ENCODE measurements around the gene CTXND1. TPM values are rescaled to one million over a fixed set of nuclear protein-coding genes. Genes with fewer than 3 reads are reported as not detected.

Gene CTXND1
- total and polyA plus RNA-seq, 2 of the 4 experiments (the other 2 are of a cell fraction) = not detected

GRCh38 chr15:80201256-80202015 is 50.6 kb downstream of the CTXND1 start:
- no peaks in the 10 kb centered on the region for H3K36me3 ChIP-seq (ENCODE audit: control insufficient read depth, insufficient read depth, low read length)
- POLR2A ChIA-PET (ENCODE audit: unreplicated experiment) = no interaction called here
- H3K9me3 ChIP-seq (ENCODE audit: control insufficient read depth, insufficient read depth, low read length) = no peaks in the 10 kb centered on the region
- no peak overlapping the region for H3K14ac ChIP-seq (replicated peaks; ENCODE audit: low read depth, low read length)
- H3K4me2 ChIP-seq (ENCODE audit: low read depth, low read length) = no peak overlapping the region
- H3K4me1 ChIP-seq (ENCODE audit: control insufficient read depth, insufficient read depth, low read length) = no peaks in the 10 kb centered on the region
- peaks cover 3% of the 10 kb centered on the region; the same call in 1 of the 2 replicates for H3K9me1 ChIP-seq (ENCODE audit: insufficient read depth, low read length)
- no peak overlapping the region for H3K56ac ChIP-seq (ENCODE audit: extremely low read depth, insufficient read depth, low read length)
- H2AK9ac ChIP-seq (replicated peaks; ENCODE audit: low read depth, low read length, poor library complexity) = no peak overlapping the region
- no peak overlapping the region for H4K8ac ChIP-seq (ENCODE audit: low read depth in 2 of 2, low read length in 2 of 2)
- H3K4me3 ChIP-seq (ENCODE audit: insufficient read depth, low read depth, low read length) = no peak overlapping the region
- no peak overlapping the region for H4K5ac ChIP-seq (ENCODE audit: low read depth, low read length)
- H3K23ac ChIP-seq (ENCODE audit: low read depth, low read length) = no peak overlapping the region
- no peak overlapping the region for H2AFZ ChIP-seq (replicated peaks; ENCODE audit: low read length, poor library complexity)
- no peak overlapping the region for H2BK120ac ChIP-seq (ENCODE audit: low read depth, low read length)
- BruUV-seq (replicated peaks) = no TSS peak
- no peak for DNase-seq
- no peak overlapping the region for H3K18ac ChIP-seq (ENCODE audit: low read depth, low read length)
- 97% methylated on average over 6 of the region's 26 CpGs; no CpG with 5 or more reads in 1 of the 2 experiments for WGBS, 2 experiments (ENCODE audit: extremely low coverage in 2 of 2, insufficient read length in 1 of 2)
- intact Hi-C loops (cut with micrococcal nuclease) = no loop called here
- TF ChIP-seq MAFK (IDR thresholded peaks at IDR 0.05; ENCODE audit: low read depth, low read length) (no peak), SMC3 (IDR thresholded peaks at IDR 0.05; ENCODE audit: low read depth, low read length) (no peak), POLR2A (IDR thresholded peaks at IDR 0.05; ENCODE audit: low read depth, low read length) (no peak), RFX5 (IDR thresholded peaks at IDR 0.05; ENCODE audit: low read depth, low read length) (no peak), BHLHE40 (IDR thresholded peaks at IDR 0.05; ENCODE audit: low read depth, low read length) (no peak), CHD1 (IDR thresholded peaks at IDR 0.05; ENCODE audit: low read depth, low read length) (no peak), MXI1 (IDR thresholded peaks at IDR 0.05; ENCODE audit: borderline replicate concordance, low read depth, low read length) (no peak), RCOR1 (IDR thresholded peaks at IDR 0.05; ENCODE audit: insufficient replicate concordance, low read length) (no peak), FOS (IDR thresholded peaks at IDR 0.05; ENCODE audit: low read depth, low read length) (no peak), NFE2L2 (IDR thresholded peaks at IDR 0.05; ENCODE audit: low read depth, low read length) (no peak), RAD21 (IDR thresholded peaks at IDR 0.05; ENCODE audit: low read length) (no peak), MAZ (IDR thresholded peaks at IDR 0.05; ENCODE audit: borderline replicate concordance, low read depth, low read length) (no peak), CTCF (conservative IDR thresholded peaks at IDR 0.05; ENCODE audit: low read depth, low read length) (no peak), CEBPB (IDR thresholded peaks at IDR 0.05; ENCODE audit: low read depth, low read length) (no peak)
- TF ChIP-seq, protein P1, sequence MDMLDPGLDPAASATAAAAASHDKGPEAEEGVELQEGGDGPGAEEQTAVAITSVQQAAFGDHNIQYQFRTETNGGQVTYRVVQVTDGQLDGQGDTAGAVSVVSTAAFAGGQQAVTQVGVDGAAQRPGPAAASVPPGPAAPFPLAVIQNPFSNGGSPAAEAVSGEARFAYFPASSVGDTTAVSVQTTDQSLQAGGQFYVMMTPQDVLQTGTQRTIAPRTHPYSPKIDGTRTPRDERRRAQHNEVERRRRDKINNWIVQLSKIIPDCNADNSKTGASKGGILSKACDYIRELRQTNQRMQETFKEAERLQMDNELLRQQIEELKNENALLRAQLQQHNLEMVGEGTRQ (IDR thresholded peaks at IDR 0.05; ENCODE audit: low read depth, low read length) = no peak
- TF ChIP-seq, protein P2, sequence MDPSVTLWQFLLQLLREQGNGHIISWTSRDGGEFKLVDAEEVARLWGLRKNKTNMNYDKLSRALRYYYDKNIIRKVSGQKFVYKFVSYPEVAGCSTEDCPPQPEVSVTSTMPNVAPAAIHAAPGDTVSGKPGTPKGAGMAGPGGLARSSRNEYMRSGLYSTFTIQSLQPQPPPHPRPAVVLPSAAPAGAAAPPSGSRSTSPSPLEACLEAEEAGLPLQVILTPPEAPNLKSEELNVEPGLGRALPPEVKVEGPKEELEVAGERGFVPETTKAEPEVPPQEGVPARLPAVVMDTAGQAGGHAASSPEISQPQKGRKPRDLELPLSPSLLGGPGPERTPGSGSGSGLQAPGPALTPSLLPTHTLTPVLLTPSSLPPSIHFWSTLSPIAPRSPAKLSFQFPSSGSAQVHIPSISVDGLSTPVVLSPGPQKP (IDR thresholded peaks at IDR 0.05; ENCODE audit: borderline replicate concordance, low read depth, low read length) = no peak
- no peaks in the 10 kb centered on the region for H3K79me1 ChIP-seq (ENCODE audit: low read depth in 1 of 2, low read length in 2 of 2)
- H3K27ac ChIP-seq (ENCODE audit: insufficient read depth, low read length) = no peak overlapping the region
- H4K20me1 ChIP-seq (ENCODE audit: insufficient read depth, low read length) = no peaks in the 10 kb centered on the region
- H3K9ac ChIP-seq (ENCODE audit: low read depth, low read length) = no peak overlapping the region
- CTCF ChIA-PET = no interaction called here
- ATAC-seq (ENCODE audit: low read depth) = no peak
- H2AK5ac ChIP-seq (ENCODE audit: low read depth, low read length) = no peak overlapping the region
- in situ Hi-C loops (cut with MboI; ENCODE audit: low sequenced_read_pairs) = no loop called here
- H2BK15ac ChIP-seq (ENCODE audit: low read depth, low read length) = no peak overlapping the region
- dilution Hi-C loops (cut with HindIII; ENCODE audit: low sequenced_read_pairs, unreplicated experiment) = no loop called here
- no peak overlapping the region for H2BK5ac ChIP-seq (ENCODE audit: low read depth, low read length, poor library complexity, severe bottlenecking)
- peaks cover 26% of the 10 kb centered on the region for H3K27me3 ChIP-seq (ENCODE audit: control insufficient read depth, insufficient read depth, low read length)
- H3K4ac ChIP-seq (ENCODE audit: low read depth, low read length) = no peak overlapping the region
- H2BK20ac ChIP-seq (ENCODE audit: low read depth, low read length) = no peak overlapping the region
- no peak overlapping the region for H4K91ac ChIP-seq (ENCODE audit: insufficient read depth, low read depth, low read length)

Measured in IMR-90 (cell line).